Osteoblast (primary cell): ENCODE data around the gene SH3GLB2. TPM values are rescaled to one million over a fixed set of nuclear protein-coding genes. Genes with fewer than 3 reads are reported as not detected.

Experiments used
- DNase-seq: peaks from one replicate; pipeline ENCODE4 v3.0.0; 2011; ENCODE audit warnings: low spot score, mixed read lengths; ENCODE audit not compliant: insufficient read length; ENCODE audit errors: missing footprints
- H2AFZ ChIP-seq: 2 replicates; pipeline ENCODE4 v1.6.0; 2011; ENCODE audit warnings: mild to moderate bottlenecking, low read length
- H3K27ac ChIP-seq: 2 replicates; pipeline ENCODE4 v1.5.1; 2011; ENCODE audit warnings: mild to moderate bottlenecking, low read depth, low read length, moderate library complexity
- H3K27me3 ChIP-seq: 2 replicates; pipeline ENCODE4 v1.6.0; 2012; ENCODE audit warnings: mild to moderate bottlenecking, control low read depth, inconsistent platforms, low read length, moderate library complexity; ENCODE audit not compliant: insufficient read depth
- H3K36me3 ChIP-seq: 2 replicates; pipeline ENCODE4 v1.5.1; 2011; ENCODE audit warnings: mild to moderate bottlenecking, low read length, control low read depth, moderate library complexity; ENCODE audit not compliant: insufficient read depth
- H3K4me1 ChIP-seq: 2 replicates; pipeline ENCODE4 v1.5.1; 2011; ENCODE audit warnings: mild to moderate bottlenecking, low read length, control low read depth, moderate library complexity; ENCODE audit not compliant: insufficient read depth
- H3K4me2 ChIP-seq: 2 replicates; pipeline ENCODE4 v1.6.0; 2011; ENCODE audit warnings: mild to moderate bottlenecking, low read length; ENCODE audit not compliant: insufficient read depth
- H3K4me3 ChIP-seq: fragments of 200-600 bp; sonication (generic); 3 replicates; pipeline ENCODE4 v1.5.1; 2012; ENCODE audit warnings: mild to moderate bottlenecking, low read length, inconsistent platforms; ENCODE audit not compliant: insufficient read depth
- H3K79me2 ChIP-seq: 2 replicates; pipeline ENCODE4 v1.6.0; 2012; ENCODE audit warnings: mild to moderate bottlenecking, low read length, control low read depth, inconsistent platforms; ENCODE audit not compliant: insufficient read depth
- H3K9me3 ChIP-seq: 2 replicates; pipeline ENCODE4 v1.5.1; 2011; ENCODE audit warnings: low read depth, low read length, control low read depth
- H4K20me1 ChIP-seq: 2 replicates; pipeline ENCODE4 v1.6.0; 2012; ENCODE audit warnings: mild to moderate bottlenecking, low read length, control low read depth; ENCODE audit not compliant: insufficient read depth
- CTCF ChIP-seq: IDR thresholded peaks from 2 replicates; pipeline ENCODE4 v1.5.1; 2011; ENCODE audit warnings: mild to moderate bottlenecking, low read depth, low read length, moderate library complexity; ENCODE audit errors: extremely low read depth
- total RNA-seq: library from RNA; depleted of rRNA; stranded (reverse); fragments of >200 nt; gene quantifications from 2 replicates; pipeline ENCODE4 v1.2.3, GENCODE V29; 2012

The SH3GLB2 gene
- total RNA-seq, 1 donor = 37.3 TPM

- H3K4me3 ChIP-seq = no peak overlapping the region
- H3K79me2 ChIP-seq = no peaks in the 10 kb centered on the region
- H3K27ac ChIP-seq = no peak overlapping the region
- no peaks in the 10 kb centered on the region for H3K27me3 ChIP-seq
- no peak overlapping the region for H3K4me2 ChIP-seq
- peaks cover 4% of the 10 kb centered on the region for H3K4me1 ChIP-seq
- no peaks in the 10 kb centered on the region for H3K9me3 ChIP-seq
- peaks cover 3% of the 10 kb centered on the region for H4K20me1 ChIP-seq
- DNase-seq = peak; percentile 51
- H3K36me3 ChIP-seq = peaks cover 24% of the 10 kb centered on the region
- H2AFZ ChIP-seq = no peak overlapping the region
- TF ChIP-seq CTCF = no peak
Measured at GRCh38 chr9:129010267-129010975, 17.7 kb downstream of the SH3GLB2 start.

- H3K4me2 ChIP-seq = no peak overlapping the region
- H3K9me3 ChIP-seq = no peaks in the 10 kb centered on the region
- H2AFZ ChIP-seq = no peak overlapping the region
- H3K27me3 ChIP-seq = no peaks in the 10 kb centered on the region
- H3K4me1 ChIP-seq = peaks cover 4% of the 10 kb centered on the region
- no peak overlapping the region for H3K4me3 ChIP-seq
- H3K79me2 ChIP-seq = no peaks in the 10 kb centered on the region
- no peak for TF ChIP-seq CTCF
- peaks cover 3% of the 10 kb centered on the region for H4K20me1 ChIP-seq
- DNase-seq = peak; percentile 11
- H3K27ac ChIP-seq = no peak overlapping the region
- peaks cover 28% of the 10 kb centered on the region for H3K36me3 ChIP-seq
Measured at GRCh38 chr9:129009584-129010141, 18.5 kb downstream of the SH3GLB2 start.

GRCh38 chr9:129008986-129009583 is 19.0 kb downstream of the SH3GLB2 start:
- peak; percentile 82 for DNase-seq
- H3K9me3 ChIP-seq = no peaks in the 10 kb centered on the region
- no peaks in the 10 kb centered on the region for H3K27me3 ChIP-seq
- H3K4me1 ChIP-seq = peaks cover 4% of the 10 kb centered on the region
- H4K20me1 ChIP-seq = peaks cover 3% of the 10 kb centered on the region
- no peak overlapping the region for H3K4me3 ChIP-seq
- no peaks in the 10 kb centered on the region for H3K79me2 ChIP-seq
- no peak overlapping the region for H3K27ac ChIP-seq
- peaks cover 28% of the 10 kb centered on the region for H3K36me3 ChIP-seq
- H2AFZ ChIP-seq = no peak overlapping the region
- no peak overlapping the region for H3K4me2 ChIP-seq
- no peak for TF ChIP-seq CTCF

- Histone ChIP-seq H3K27ac (no peak overlapping the region), H2AFZ (no peak overlapping the region), H3K27me3 (no peaks in the 10 kb centered on the region), H3K4me1 (peaks cover 4% of the 10 kb centered on the region), H3K9me3 (no peaks in the 10 kb centered on the region), H3K4me2 (no peak overlapping the region), H3K36me3 (peaks cover 28% of the 10 kb centered on the region), H4K20me1 (peaks cover 3% of the 10 kb centered on the region), H3K4me3 (no peak overlapping the region), H3K79me2 (no peaks in the 10 kb centered on the region)
- peak; percentile 66 for DNase-seq
- no peak for TF ChIP-seq CTCF
Measured at GRCh38 chr9:129008469-129008965, 19.6 kb downstream of the SH3GLB2 start.
